ENCODE results near the gene PPP4R2.

DNA sequence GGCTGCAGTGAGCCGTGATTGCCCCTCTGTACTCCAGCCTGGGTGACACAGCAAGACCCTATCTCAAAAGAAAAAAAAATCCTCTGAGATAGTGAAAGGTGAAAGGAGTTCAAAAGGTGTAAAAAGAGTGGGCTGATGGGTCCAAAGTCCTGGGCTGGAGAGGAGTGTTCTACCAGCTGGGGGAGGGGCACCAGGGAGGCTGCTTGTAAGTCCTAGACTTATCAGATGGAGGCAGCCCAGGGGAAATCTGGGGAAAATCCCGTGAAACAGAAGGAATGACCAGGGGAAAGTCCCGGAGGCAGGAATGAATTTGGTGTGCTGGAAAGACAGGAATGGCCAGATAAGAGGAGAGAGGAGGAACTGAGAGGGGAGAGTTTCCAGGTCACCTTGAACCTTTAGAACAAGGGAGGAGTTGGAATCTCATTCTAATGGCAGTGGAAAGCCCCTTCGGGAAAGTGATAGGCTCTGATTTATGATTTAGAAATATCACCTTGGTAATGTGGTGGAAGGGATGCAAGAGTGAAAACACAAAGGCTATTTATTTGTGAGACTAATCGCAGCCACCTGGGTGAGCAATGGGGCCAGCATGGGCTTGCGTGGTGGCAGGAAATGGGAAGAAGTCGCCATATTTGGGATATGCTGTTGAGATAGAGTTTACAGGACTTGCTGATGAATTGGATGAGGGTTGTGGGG is 23.4 kb upstream of the PPP4R2 start:
- TF ChIP-seq CTCF (IDR thresholded peaks at IDR 0.05), result no peak
- no peak for TF ChIP-seq POLR2A (IDR thresholded peaks at IDR 0.05)
- TF ChIP-seq EP300 (IDR thresholded peaks at IDR 0.05), result no peak
